Measurements from ENCODE around the gene LTBP1.

Gene LTBP1

DNA sequence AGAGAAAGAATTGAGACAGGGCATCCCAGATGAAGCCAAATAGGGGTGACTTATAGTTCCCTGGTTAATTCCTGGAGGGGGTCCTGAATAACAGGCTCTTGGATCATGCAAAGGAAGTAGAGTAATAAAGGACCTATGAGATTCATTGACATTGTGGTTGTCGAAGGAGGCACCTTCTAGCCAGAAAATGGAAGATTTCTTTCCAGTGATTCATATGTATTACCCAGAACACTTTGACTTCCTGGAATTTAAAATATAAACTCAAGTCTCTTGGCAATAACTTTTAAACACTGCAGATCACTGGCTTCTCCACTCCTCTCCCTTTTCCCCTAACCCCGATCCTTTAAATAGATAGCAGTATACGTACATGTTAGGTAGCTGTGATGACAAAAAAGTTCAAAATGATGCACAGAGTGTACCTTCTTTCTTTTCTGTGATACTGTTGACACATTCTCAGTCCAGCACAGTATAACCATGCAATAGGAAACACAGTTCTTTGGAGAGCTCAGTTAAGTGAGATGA lies 211.8 kb downstream of the LTBP1 start:
- DNase-seq (ENCODE audit: low read depth in 1 of 2, low spot score in 1 of 2) = no peak
- H3K4me3 ChIP-seq (replicated peaks; ENCODE audit: insufficient read depth, low read length) = no peak overlapping the region
- H3K27me3 ChIP-seq (ENCODE audit: insufficient read depth, poor library complexity, severe bottlenecking) = no peaks in the 10 kb centered on the region
- no peak overlapping the region for H3K27ac ChIP-seq (replicated peaks)
- TF ChIP-seq, protein P1, sequence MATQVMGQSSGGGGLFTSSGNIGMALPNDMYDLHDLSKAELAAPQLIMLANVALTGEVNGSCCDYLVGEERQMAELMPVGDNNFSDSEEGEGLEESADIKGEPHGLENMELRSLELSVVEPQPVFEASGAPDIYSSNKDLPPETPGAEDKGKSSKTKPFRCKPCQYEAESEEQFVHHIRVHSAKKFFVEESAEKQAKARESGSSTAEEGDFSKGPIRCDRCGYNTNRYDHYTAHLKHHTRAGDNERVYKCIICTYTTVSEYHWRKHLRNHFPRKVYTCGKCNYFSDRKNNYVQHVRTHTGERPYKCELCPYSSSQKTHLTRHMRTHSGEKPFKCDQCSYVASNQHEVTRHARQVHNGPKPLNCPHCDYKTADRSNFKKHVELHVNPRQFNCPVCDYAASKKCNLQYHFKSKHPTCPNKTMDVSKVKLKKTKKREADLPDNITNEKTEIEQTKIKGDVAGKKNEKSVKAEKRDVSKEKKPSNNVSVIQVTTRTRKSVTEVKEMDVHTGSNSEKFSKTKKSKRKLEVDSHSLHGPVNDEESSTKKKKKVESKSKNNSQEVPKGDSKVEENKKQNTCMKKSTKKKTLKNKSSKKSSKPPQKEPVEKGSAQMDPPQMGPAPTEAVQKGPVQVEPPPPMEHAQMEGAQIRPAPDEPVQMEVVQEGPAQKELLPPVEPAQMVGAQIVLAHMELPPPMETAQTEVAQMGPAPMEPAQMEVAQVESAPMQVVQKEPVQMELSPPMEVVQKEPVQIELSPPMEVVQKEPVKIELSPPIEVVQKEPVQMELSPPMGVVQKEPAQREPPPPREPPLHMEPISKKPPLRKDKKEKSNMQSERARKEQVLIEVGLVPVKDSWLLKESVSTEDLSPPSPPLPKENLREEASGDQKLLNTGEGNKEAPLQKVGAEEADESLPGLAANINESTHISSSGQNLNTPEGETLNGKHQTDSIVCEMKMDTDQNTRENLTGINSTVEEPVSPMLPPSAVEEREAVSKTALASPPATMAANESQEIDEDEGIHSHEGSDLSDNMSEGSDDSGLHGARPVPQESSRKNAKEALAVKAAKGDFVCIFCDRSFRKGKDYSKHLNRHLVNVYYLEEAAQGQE (IDR thresholded peaks at IDR 0.05; ENCODE audit: insufficient replicate concordance, low read depth) = no peak
- no peak for TF ChIP-seq SPI1 (IDR thresholded peaks at IDR 0.05; ENCODE audit: borderline replicate concordance, low read depth)
- no peak for TF ChIP-seq GABPA (IDR thresholded peaks at IDR 0.05; ENCODE audit: low read depth)
- no peak for TF ChIP-seq POLR2AphosphoS5 (IDR thresholded peaks at IDR 0.05; ENCODE audit: low read depth)
- no peak for TF ChIP-seq CTCF (IDR thresholded peaks at IDR 0.05; ENCODE audit: insufficient read depth, low read length)

- no peaks in the 10 kb centered on the region for H3K27me3 ChIP-seq (ENCODE audit: insufficient read depth, poor library complexity, severe bottlenecking)
- DNase-seq (ENCODE audit: low read depth in 1 of 2, low spot score in 1 of 2) = no peak
- no peak overlapping the region for H3K27ac ChIP-seq (replicated peaks)
- no peak overlapping the region for H3K4me3 ChIP-seq (replicated peaks; ENCODE audit: insufficient read depth, low read length)
- TF ChIP-seq SPI1 (IDR thresholded peaks at IDR 0.05; ENCODE audit: borderline replicate concordance, low read depth) (no peak), GABPA (IDR thresholded peaks at IDR 0.05; ENCODE audit: low read depth) (no peak), CTCF (IDR thresholded peaks at IDR 0.05; ENCODE audit: insufficient read depth, low read length) (no peak), POLR2AphosphoS5 (IDR thresholded peaks at IDR 0.05; ENCODE audit: low read depth) (no peak)
- TF ChIP-seq, protein P1 (IDR thresholded peaks at IDR 0.05; ENCODE audit: insufficient replicate concordance, low read depth) = no peak
These were observed 213.4 kb downstream of the LTBP1 start for GRCh38 chr2:33160191-33160590.

GRCh38 chr2:33166287-33166881 lies 219.6 kb downstream of the LTBP1 start:
- Histone ChIP-seq H3K4me3 (replicated peaks; ENCODE audit: insufficient read depth, low read length) (no peak overlapping the region), H3K27me3 (ENCODE audit: insufficient read depth, poor library complexity, severe bottlenecking) (no peaks in the 10 kb centered on the region), H3K27ac (replicated peaks) (no peak overlapping the region)
- TF ChIP-seq, protein P1 (IDR thresholded peaks at IDR 0.05; ENCODE audit: insufficient replicate concordance, low read depth) = no peak
- TF ChIP-seq POLR2AphosphoS5 (IDR thresholded peaks at IDR 0.05; ENCODE audit: low read depth) = no peak
- TF ChIP-seq SPI1 (IDR thresholded peaks at IDR 0.05; ENCODE audit: borderline replicate concordance, low read depth) = no peak
- TF ChIP-seq GABPA (IDR thresholded peaks at IDR 0.05; ENCODE audit: low read depth) = no peak
- TF ChIP-seq CTCF (IDR thresholded peaks at IDR 0.05; ENCODE audit: insufficient read depth, low read length) = no peak
- DNase-seq (ENCODE audit: low read depth in 1 of 2, low spot score in 1 of 2) = no peak

All from HL-60 (cell line).